BLaER1 (cell line): ENCODE results near the gene RBM18.

Experiments
- H3K27ac ChIP-seq: shearing (Covaris generic); formaldehyde crosslinking; 2 replicates; pipeline ENCODE4 v1.8.1; 2022
- H3K27me3 ChIP-seq: shearing (Covaris generic); formaldehyde crosslinking; 2 replicates; pipeline ENCODE4 v1.8.1; 2022
- H3K36me3 ChIP-seq: shearing (Covaris generic); formaldehyde crosslinking; 2 replicates; pipeline ENCODE4 v1.8.1; 2022
- H3K4me1 ChIP-seq: shearing (Covaris generic); formaldehyde crosslinking; 2 replicates; pipeline ENCODE4 v1.8.1; 2022
- H3K4me2 ChIP-seq: shearing (Covaris generic); formaldehyde crosslinking; 2 replicates; pipeline ENCODE4 v1.8.1; 2022
- H3K4me3 ChIP-seq: shearing (Covaris generic); formaldehyde crosslinking; 2 replicates; pipeline ENCODE4 v1.8.1; 2022
- H3K9ac ChIP-seq: shearing (Covaris generic); formaldehyde crosslinking; 2 replicates; pipeline ENCODE4 v1.8.1; 2022
- H3K9me3 ChIP-seq: shearing (Covaris generic); formaldehyde crosslinking; 2 replicates; pipeline ENCODE4 v1.8.1; 2022
- H4K20me1 ChIP-seq: shearing (Covaris generic); formaldehyde crosslinking; 2 replicates; pipeline ENCODE4 v1.8.1; 2022
- Cebpa-rat ChIP-seq: shearing (Covaris generic); IDR thresholded peaks from 2 replicates; pipeline ENCODE4 v1.8.1; 2022

The RBM18 gene

DNA sequence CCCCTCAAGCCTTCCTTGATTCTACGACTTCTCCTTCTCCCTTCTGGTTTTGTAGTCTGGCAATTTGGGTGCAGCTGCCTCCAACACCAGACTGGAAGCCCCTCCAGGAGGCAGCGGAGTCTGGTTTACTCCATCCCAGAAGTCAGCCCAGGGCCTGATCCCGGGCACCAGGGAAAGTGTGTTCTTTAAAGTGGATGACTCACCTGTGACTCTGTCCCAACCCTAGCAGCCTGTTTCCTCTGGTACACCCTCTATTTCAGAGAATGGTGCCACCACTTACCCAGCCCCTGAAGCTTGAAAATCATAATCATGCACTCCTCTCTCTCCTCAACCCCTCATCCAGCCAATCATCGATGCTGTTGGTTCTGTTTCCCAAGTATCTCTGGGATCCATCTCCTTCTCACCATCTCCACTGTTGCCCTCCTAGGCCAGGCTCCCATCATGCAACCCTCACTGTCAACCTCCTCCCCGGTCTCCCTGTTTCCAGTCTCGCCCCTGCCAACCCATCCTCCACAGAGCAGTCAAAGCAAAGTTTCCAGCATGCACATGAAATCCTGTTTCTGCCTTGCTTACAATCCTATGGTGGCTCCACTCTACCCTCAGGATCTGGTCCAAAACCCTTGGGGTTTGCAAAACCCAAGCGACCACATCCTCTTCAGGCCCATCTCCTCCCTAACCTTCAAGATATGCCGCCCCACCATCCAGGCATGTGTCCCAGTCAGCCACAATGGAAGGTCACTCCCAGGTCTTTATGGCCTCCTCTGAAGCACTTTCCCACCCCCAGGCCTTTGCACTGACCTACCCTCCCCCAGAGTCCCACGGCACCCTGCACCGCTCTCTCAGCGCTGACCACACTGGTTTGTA is 46.3 kb downstream of the RBM18 start:
- H3K4me2 ChIP-seq, result peak overlapping the region; percentile 95
- H3K9me3 ChIP-seq, result no peaks in the 10 kb centered on the region; the same call in 1 of the 2 replicates
- H3K4me3 ChIP-seq, result peak overlapping the region; percentile 58
- peak overlapping the region; percentile 39 for H3K9ac ChIP-seq
- H3K4me1 ChIP-seq, result peaks cover 66% of the 10 kb centered on the region
- H4K20me1 ChIP-seq, result peaks cover 31% of the 10 kb centered on the region
- peaks cover 83% of the 10 kb centered on the region for H3K27me3 ChIP-seq
- H3K36me3 ChIP-seq, result no peaks in the 10 kb centered on the region
- H3K27ac ChIP-seq, result 0 out of 2 replicates have a peak overlapping the region, but pooled peaks have one; percentile 24
- TF ChIP-seq Cebpa-rat, result no peak

DNA sequence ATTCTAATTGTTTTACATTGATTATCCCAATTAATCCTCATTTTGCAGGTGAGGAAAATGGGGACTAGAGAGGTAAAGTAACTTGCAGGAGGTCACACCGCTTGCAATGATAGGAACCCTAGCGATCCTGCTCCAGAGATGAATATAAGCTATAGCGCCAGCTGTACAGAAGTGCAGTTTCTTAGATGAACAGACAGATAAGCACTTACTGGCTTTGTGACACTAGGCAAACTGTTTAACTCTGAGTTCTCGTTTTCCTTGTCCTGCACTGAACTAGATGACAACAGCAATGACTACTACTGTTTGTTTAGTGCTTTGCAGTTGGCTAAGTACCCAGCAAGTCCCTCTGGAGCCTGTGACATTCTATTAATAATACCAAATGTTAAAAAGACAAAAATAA is 47.0 kb downstream of the RBM18 start:
- no peaks in the 10 kb centered on the region; the same call in 1 of the 2 replicates for H3K9me3 ChIP-seq
- no peak overlapping the region for H3K9ac ChIP-seq
- no peak overlapping the region for H3K27ac ChIP-seq
- peaks cover 31% of the 10 kb centered on the region for H4K20me1 ChIP-seq
- H3K4me2 ChIP-seq, result peak overlapping the region; percentile 95
- peaks cover 85% of the 10 kb centered on the region for H3K27me3 ChIP-seq
- peaks cover 64% of the 10 kb centered on the region for H3K4me1 ChIP-seq
- no peaks in the 10 kb centered on the region for H3K36me3 ChIP-seq
- no peak overlapping the region for H3K4me3 ChIP-seq
- TF ChIP-seq Cebpa-rat, result no peak

DNA sequence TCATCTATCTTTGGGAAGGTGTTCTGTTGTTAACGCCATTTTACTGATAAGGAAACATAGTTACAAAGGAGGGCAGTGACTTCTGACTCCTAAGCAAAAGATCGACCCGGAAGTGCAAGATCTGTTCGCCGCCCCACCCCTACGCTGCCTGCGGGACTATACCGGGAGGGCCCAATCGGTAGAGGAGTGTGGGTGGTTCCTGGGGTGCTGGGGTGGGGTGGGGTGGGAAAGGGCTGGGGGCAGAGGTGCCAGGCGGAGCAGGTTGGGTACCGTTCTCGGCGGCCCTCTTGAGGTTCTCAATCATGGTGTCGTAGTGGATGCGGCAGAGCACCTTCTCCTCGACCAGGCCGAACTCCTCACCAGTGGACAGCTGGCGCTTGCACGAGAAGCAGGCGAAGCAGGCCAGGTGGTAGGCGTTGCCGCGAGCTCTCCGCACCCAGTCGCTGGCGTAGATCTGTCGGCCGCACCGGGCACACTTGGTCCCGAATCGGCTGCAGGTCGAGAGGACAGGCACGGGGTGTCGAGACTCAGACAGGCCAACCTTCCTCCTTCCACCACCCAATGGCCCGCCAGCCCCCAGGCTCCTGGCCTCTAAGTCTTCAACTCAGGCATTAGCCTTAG is 47.7 kb downstream of the RBM18 start:
- H3K27me3 ChIP-seq, result peaks cover 88% of the 10 kb centered on the region
- no peak overlapping the region for H3K27ac ChIP-seq
- no peaks in the 10 kb centered on the region for H3K36me3 ChIP-seq
- H4K20me1 ChIP-seq, result peaks cover 31% of the 10 kb centered on the region
- no peaks in the 10 kb centered on the region; the same call in 1 of the 2 replicates for H3K9me3 ChIP-seq
- TF ChIP-seq Cebpa-rat, result no peak
- H3K4me2 ChIP-seq, result peak overlapping the region; percentile 95
- no peak overlapping the region for H3K4me3 ChIP-seq
- peaks cover 57% of the 10 kb centered on the region for H3K4me1 ChIP-seq
- H3K9ac ChIP-seq, result no peak overlapping the region

DNA sequence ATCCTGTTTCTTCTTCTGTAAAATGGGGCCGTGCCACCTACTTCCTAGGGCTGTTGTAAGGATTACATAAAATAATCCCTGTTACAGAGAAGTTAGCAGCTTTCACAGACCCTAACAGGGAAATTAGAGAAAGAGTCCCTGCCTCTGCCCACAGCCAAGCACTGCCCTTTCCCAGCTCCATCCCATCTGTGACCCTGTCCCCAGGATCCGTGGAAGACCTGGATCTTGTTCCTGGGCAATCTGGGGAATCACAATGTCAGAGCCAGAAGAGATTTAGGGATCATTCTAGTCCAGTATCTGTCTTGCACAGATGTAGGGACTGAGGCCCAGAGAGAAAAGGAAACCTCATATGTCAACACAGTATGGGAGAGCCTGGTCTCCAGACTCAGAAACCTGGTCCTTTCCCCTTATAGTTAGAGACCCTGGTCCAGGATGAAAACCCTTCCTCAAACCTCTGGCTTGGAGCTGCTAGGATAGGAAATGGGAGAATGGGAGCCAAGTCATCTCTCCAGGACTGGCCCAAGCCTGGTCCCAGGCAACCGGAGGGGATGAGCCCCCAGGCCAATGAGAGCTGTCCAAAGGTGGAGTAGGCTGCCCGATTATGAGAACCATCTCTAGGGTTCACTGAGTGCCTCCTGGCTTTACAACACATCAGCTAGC is 48.4 kb downstream of the RBM18 start:
- Histone ChIP-seq H3K36me3 (no peaks in the 10 kb centered on the region), H3K9ac (no peak overlapping the region), H3K27ac (no peak overlapping the region), H4K20me1 (peaks cover 31% of the 10 kb centered on the region), H3K4me2 (no peak overlapping the region), H3K27me3 (peaks cover 87% of the 10 kb centered on the region), H3K4me1 (peaks cover 52% of the 10 kb centered on the region), H3K4me3 (no peak overlapping the region), H3K9me3 (no peaks in the 10 kb centered on the region; the same call in 1 of the 2 replicates)
- no peak for TF ChIP-seq Cebpa-rat

DNA sequence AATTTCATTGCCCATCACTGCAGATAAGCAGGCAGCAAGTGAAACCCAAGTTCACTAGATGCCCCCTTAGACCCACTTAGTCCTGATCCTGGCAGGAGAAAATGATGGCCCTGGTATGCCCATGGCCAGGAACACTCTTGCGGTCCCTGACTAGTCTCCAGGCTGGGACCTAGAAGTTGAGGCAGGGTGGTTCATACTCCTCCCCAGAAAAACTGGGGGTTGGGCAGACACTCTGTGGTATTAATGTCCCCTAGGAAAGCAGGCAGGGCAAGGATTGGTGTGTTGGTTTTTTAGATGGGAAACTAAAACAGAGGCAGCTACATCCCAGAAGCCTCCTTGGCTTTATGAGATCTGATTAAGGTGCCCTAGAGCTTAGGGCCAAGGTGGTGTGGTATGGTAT is 49.0 kb downstream of the RBM18 start:
- Histone ChIP-seq H3K4me2 (no peak overlapping the region), H3K9ac (no peak overlapping the region), H3K4me3 (no peak overlapping the region), H3K27ac (no peak overlapping the region), H3K9me3 (no peaks in the 10 kb centered on the region; the same call in 1 of the 2 replicates), H3K27me3 (peaks cover 81% of the 10 kb centered on the region), H3K36me3 (no peaks in the 10 kb centered on the region), H4K20me1 (peaks cover 31% of the 10 kb centered on the region), H3K4me1 (peaks cover 46% of the 10 kb centered on the region)
- TF ChIP-seq Cebpa-rat, result no peak

DNA sequence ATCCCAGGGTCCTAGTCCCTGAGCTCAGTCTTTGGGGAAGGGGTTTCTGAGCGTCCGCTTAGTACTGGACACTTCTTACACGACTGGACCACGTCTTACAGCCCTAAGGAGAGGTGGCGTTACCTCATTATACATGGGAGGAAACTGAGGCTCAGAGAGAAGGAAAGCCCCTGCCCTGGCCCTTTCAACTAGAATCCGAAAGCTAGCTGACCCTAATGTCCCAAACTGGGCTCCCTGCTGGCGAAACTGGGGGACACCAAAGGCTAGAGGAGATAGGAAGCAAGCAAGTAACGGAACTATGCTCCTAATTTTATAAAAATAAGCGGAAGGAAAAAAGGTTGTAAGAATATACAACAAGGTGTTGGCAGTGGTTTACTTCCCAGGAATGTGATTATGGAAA is 50.1 kb downstream of the RBM18 start:
- no peaks in the 10 kb centered on the region; the same call in 1 of the 2 replicates for H3K9me3 ChIP-seq
- no peaks in the 10 kb centered on the region for H3K36me3 ChIP-seq
- H3K27ac ChIP-seq, result no peak overlapping the region
- H3K27me3 ChIP-seq, result peaks cover 69% of the 10 kb centered on the region
- no peak for TF ChIP-seq Cebpa-rat
- peaks cover 34% of the 10 kb centered on the region for H3K4me1 ChIP-seq
- peaks cover 20% of the 10 kb centered on the region for H4K20me1 ChIP-seq
- H3K9ac ChIP-seq, result no peak overlapping the region
- peak overlapping the region; percentile 93 for H3K4me2 ChIP-seq
- no peak overlapping the region for H3K4me3 ChIP-seq

DNA sequence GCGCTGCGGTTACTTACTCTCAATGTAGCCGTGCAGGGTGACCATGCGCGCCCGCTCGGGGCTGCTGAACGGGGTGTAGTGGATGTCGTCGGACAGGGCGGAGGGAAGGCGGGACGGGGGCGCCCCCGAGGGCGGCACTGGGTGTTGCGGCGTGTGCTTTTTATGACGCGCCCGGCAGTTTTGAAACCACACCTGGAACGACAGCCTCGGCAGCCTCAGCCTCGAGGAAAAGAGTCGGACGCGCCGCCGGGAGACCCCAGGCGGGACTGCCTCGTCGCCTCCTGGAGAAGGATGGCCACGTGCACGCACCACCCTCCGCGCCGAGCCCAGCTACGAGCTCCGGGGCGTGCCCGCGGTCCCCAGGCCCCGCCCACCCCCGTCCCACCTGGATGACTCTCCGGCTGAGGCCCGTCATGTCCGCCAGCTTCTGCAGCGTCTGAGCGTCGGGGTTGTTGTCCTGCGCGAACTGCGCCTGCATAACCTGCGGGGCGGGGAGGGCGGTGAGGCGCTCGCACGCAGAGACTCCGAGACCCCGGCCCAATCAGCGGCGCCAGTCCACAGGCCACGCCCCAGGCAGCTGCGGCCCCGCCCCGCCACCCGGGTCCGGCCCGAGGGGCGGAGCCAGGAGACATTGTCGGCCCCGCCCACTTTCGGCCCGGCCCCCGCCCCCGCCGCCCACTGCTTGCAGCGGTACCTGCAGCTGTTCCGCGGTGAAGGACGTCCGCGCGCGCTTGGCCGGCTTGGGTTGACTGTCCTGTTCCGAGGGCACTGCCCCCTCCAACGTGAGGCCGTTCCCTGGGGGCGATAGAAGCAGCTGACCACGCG is 50.8 kb downstream of the RBM18 start:
- peaks cover 27% of the 10 kb centered on the region for H3K4me1 ChIP-seq
- H4K20me1 ChIP-seq, result peaks cover 13% of the 10 kb centered on the region
- H3K9me3 ChIP-seq, result no peaks in the 10 kb centered on the region
- no peaks in the 10 kb centered on the region for H3K36me3 ChIP-seq
- no peak for TF ChIP-seq Cebpa-rat
- H3K4me2 ChIP-seq, result peak overlapping the region; percentile 93
- no peak overlapping the region for H3K9ac ChIP-seq
- no peak overlapping the region for H3K27ac ChIP-seq
- peaks cover 62% of the 10 kb centered on the region for H3K27me3 ChIP-seq
- H3K4me3 ChIP-seq, result peak overlapping the region; percentile 61

DNA sequence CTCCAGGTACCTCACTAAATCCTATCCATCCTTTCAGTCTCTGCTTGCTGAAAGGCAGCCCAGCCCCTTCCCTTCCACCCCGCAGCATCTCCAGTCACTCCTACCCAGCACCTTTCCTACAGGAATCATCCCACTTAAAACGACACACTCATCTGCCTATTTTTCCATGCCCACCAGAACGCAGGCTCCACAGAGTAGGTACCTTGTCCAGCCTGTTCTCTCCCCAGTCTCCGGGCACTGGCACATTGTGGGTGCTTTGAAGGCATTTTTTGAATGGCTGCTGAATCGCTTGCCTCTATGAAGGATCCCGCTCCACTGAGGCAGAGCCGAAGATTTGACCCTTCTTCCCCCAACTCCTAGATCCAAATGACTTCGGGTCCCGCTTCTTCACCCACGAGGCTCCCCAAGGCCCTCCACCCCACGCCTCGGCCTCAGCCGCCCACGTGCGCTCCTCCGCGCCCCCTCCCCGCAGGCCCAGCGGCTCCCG is 51.5 kb downstream of the RBM18 start:
- peak overlapping the region; percentile 61 for H3K4me3 ChIP-seq
- peak overlapping the region; percentile 93 for H3K4me2 ChIP-seq
- H3K9me3 ChIP-seq, result no peaks in the 10 kb centered on the region
- peaks cover 7% of the 10 kb centered on the region for H4K20me1 ChIP-seq
- no peak overlapping the region for H3K9ac ChIP-seq
- no peaks in the 10 kb centered on the region for H3K36me3 ChIP-seq
- peaks cover 55% of the 10 kb centered on the region for H3K27me3 ChIP-seq
- TF ChIP-seq Cebpa-rat, result no peak
- no peak overlapping the region for H3K27ac ChIP-seq
- peaks cover 20% of the 10 kb centered on the region for H3K4me1 ChIP-seq

DNA sequence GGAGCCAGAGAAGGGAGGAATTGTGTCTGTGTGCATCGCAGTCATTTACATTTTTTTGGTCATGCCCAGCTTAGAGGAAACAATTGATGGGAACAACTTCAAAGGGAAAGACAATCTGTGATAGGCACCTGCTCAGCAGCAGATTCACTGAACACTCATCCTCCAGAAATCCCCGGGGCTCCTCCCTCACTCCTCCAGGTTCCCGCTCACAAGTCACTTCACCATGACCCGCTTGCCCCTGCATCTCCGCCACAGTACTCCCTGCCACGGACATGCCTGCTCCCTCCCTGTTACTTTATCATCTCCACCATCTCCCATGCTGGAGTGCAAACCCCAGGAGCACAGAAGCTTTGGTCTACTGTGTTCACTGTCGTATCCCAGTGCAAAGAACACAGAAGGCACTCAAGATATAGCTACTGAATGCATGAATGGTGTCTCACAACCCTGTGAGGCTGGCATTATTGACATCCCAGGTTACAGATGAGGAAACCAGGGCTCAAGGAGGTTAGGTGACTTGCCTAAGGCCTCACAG is 52.1 kb downstream of the RBM18 start:
- Histone ChIP-seq H4K20me1 (peaks cover under 1% of the 10 kb centered on the region; the same call in 1 of the 2 replicates), H3K4me1 (peaks cover 14% of the 10 kb centered on the region), H3K27me3 (peaks cover 49% of the 10 kb centered on the region), H3K27ac (no peak overlapping the region), H3K9ac (no peak overlapping the region), H3K36me3 (no peaks in the 10 kb centered on the region), H3K4me2 (peak overlapping the region; percentile 93; the same call in 1 of the 2 replicates), H3K9me3 (no peaks in the 10 kb centered on the region), H3K4me3 (no peak overlapping the region)
- TF ChIP-seq Cebpa-rat, result no peak
